WTC11 (cell line): ENCODE results near the gene KCTD3. TPM values are rescaled to one million over a fixed set of nuclear protein-coding genes. Genes with fewer than 3 reads are reported as not detected.

ENCODE experiments used
- ATAC-seq: fragments of 200-7000 bp; cut with Tn5 transposase; 2 replicates; pipeline ENCODE4 v1.10.0; 2021; ENCODE audit warnings: mild to moderate bottlenecking, moderate library complexity
- CTCF ChIA-PET: fragments of 300-600 bp; sonication (Branson Sonifier 250); formaldehyde crosslinking; loops from one replicate; lab custom pipeline; 2021; ENCODE audit warnings: antibody characterized with exemption; lab: Charles Lee
- POLR2A ChIA-PET: fragments of 350-600 bp; sonication (Branson Sonifier 250); formaldehyde crosslinking; loops from one replicate; lab custom pipeline; 2021; ENCODE audit warnings: antibody characterized with exemption; lab: Charles Lee
- DNase-seq: peaks from one replicate; pipeline ENCODE4 v3.0.0; 2021; ENCODE audit warnings: low spot score
- H3K27ac Mint-ChIP-seq: 2 replicates; pipeline ENCODE4 v1.8.0; 2021; ENCODE audit warnings: mixed read lengths
- H3K27me3 Mint-ChIP-seq: 2 replicates; pipeline ENCODE4 v1.8.0; 2021; ENCODE audit warnings: low read depth, mild to moderate bottlenecking, moderate library complexity, mixed read lengths
- H3K36me3 Mint-ChIP-seq: 2 replicates; pipeline ENCODE4 v1.8.0; 2021; ENCODE audit warnings: mixed read lengths
- H3K4me1 Mint-ChIP-seq: 2 replicates; pipeline ENCODE4 v1.8.0; 2022; ENCODE audit warnings: mixed read lengths
- H3K4me3 Mint-ChIP-seq: 2 replicates; pipeline ENCODE4 v1.8.0; 2021; ENCODE audit warnings: mild to moderate bottlenecking, moderate library complexity, mixed read lengths
- H3K9me3 Mint-ChIP-seq: 2 replicates; pipeline ENCODE4 v1.8.0; 2021; ENCODE audit warnings: mixed read lengths
- CBFB ChIP-seq: sonication (generic); formaldehyde crosslinking; IDR thresholded peaks from 2 replicates; pipeline ENCODE4 v1.8.1; 2022; ENCODE audit warnings: mild to moderate bottlenecking, low read depth, missing genetic modification reagents
- EMX1 ChIP-seq: fragments of 250-450 bp; sonication (Bioruptor Pico); IDR thresholded peaks from 2 replicates; pipeline ENCODE4 v1.8.0; 2021; ENCODE audit warnings: mild to moderate bottlenecking
- HMGA2 ChIP-seq: fragments of 250-450 bp; sonication (Bioruptor Pico); IDR thresholded peaks from 2 replicates; pipeline ENCODE4 v1.4.0; 2021; ENCODE audit warnings: mild to moderate bottlenecking, moderate library complexity
- KAT7 ChIP-seq: sonication (generic); formaldehyde crosslinking; IDR thresholded peaks from 2 replicates; pipeline ENCODE4 v1.8.1; 2023; ENCODE audit warnings: missing genetic modification reagents, mild to moderate bottlenecking, borderline replicate concordance
- NFYB ChIP-seq: sonication (generic); formaldehyde crosslinking; conservative IDR thresholded peaks from 2 replicates; pipeline ENCODE4 v1.8.0; 2022; ENCODE audit warnings: low read depth, missing genetic modification reagents
- NR1H2 ChIP-seq: sonication (generic); formaldehyde crosslinking; IDR thresholded peaks from 2 replicates; pipeline ENCODE4 v1.9.0; 2021; ENCODE audit warnings: mild to moderate bottlenecking, moderate library complexity, missing genetic modification reagents
- NR3C1 ChIP-seq: sonication (generic); formaldehyde crosslinking; conservative IDR thresholded peaks from 2 replicates; pipeline ENCODE4 v1.8.1; 2023; ENCODE audit warnings: low read depth, mild to moderate bottlenecking, missing genetic modification reagents
- RELA ChIP-seq: sonication (generic); formaldehyde crosslinking; IDR thresholded peaks from 2 replicates; pipeline ENCODE4 v1.8.1; 2022; ENCODE audit warnings: missing genetic modification reagents, mild to moderate bottlenecking, borderline replicate concordance
- TEAD1 ChIP-seq: sonication (generic); formaldehyde crosslinking; IDR thresholded peaks from 2 replicates; pipeline ENCODE4 v1.8.0; 2022; ENCODE audit warnings: mild to moderate bottlenecking, missing genetic modification reagents
- TEAD4 ChIP-seq: sonication (generic); formaldehyde crosslinking; IDR thresholded peaks from 2 replicates; pipeline ENCODE4 v1.8.0; 2022; ENCODE audit warnings: mild to moderate bottlenecking, missing genetic modification reagents
- TP53 ChIP-seq: sonication (generic); formaldehyde crosslinking; IDR thresholded peaks from 2 replicates; pipeline ENCODE4 v1.8.1; 2023; ENCODE audit warnings: mild to moderate bottlenecking, missing genetic modification reagents
- total RNA-seq: library from RNA; stranded (reverse); gene quantifications from 3 replicates; pipeline ENCODE4 v1.2.3, GENCODE V29; 2021
- TF ChIP-seq, protein P1 (sequence below): fragments of 250-450 bp; sonication (Bioruptor Pico); IDR thresholded peaks from 2 replicates; pipeline ENCODE4 v1.9.0; 2021; ENCODE audit warnings: mild to moderate bottlenecking
- TF ChIP-seq, protein P2 (sequence below): sonication (generic); formaldehyde crosslinking; IDR thresholded peaks from 2 replicates; pipeline ENCODE4 v1.8.1; 2022; ENCODE audit warnings: mild to moderate bottlenecking, missing genetic modification reagents, moderate library complexity, borderline replicate concordance
- TF ChIP-seq, protein P3 (sequence below): sonication (generic); formaldehyde crosslinking; conservative IDR thresholded peaks from 2 replicates; pipeline ENCODE4 v1.8.1; 2023; ENCODE audit warnings: mild to moderate bottlenecking, low read depth, missing genetic modification reagents, moderate library complexity
- TF ChIP-seq, protein P4 (sequence below): fragments of 250-450 bp; sonication (Bioruptor Pico); IDR thresholded peaks from 2 replicates; pipeline ENCODE4 v1.9.0; 2021; ENCODE audit warnings: mild to moderate bottlenecking, borderline replicate concordance
- TF ChIP-seq, protein P5 (sequence below): sonication (generic); formaldehyde crosslinking; IDR thresholded peaks from 2 replicates; pipeline ENCODE4 v1.8.0; 2023; ENCODE audit warnings: mild to moderate bottlenecking, missing genetic modification reagents
- TF ChIP-seq, protein P6 (sequence below): fragments of 250-450 bp; sonication (Bioruptor Pico); IDR thresholded peaks from 2 replicates; pipeline ENCODE4 v1.8.0; 2021; ENCODE audit warnings: mild to moderate bottlenecking
- TF ChIP-seq, protein P7 (sequence below): sonication (generic); formaldehyde crosslinking; IDR thresholded peaks from 2 replicates; pipeline ENCODE4 v1.8.0; 2023; ENCODE audit warnings: missing genetic modification reagents, mild to moderate bottlenecking, borderline replicate concordance
- TF ChIP-seq, protein P8 (sequence below): sonication (generic); formaldehyde crosslinking; conservative IDR thresholded peaks from 2 replicates; pipeline ENCODE4 v1.8.1; 2022; ENCODE audit warnings: mild to moderate bottlenecking, missing genetic modification reagents

Gene KCTD3
- total RNA-seq, 1 experiment from 2014 or later, result 55.6 TPM

DNA sequence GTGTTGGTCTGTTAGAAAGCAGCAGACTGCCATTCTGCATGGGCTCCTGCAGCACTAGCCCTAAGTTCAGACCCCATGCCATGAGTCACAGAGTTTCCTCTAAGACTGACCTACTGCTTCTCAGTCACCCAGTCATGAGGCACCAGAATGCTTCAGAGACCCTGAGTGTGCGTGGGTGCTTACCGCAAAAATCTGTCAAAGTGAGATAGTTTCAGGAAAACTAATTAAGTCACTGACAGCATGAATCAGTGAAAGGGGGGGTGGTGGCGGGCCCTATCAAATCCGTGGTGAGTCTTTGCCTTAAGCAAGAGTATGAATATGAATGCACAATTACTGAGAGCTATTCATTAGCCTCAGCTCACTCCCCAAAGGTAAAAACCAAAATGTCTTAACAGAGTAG, 98.1 kb downstream of the KCTD3 start (continued):
- TF ChIP-seq NFYB (CRISPR knock-in tag) (no peak), RELA (CRISPR knock-in tag) (no peak), NR1H2 (CRISPR knock-in tag) (no peak), NR3C1 (no peak), TEAD1 (CRISPR knock-in tag) (no peak)
- TF ChIP-seq, protein P1, sequence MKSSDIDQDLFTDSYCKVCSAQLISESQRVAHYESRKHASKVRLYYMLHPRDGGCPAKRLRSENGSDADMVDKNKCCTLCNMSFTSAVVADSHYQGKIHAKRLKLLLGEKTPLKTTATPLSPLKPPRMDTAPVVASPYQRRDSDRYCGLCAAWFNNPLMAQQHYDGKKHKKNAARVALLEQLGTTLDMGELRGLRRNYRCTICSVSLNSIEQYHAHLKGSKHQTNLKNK, result no peak
- TF ChIP-seq, protein P2, sequence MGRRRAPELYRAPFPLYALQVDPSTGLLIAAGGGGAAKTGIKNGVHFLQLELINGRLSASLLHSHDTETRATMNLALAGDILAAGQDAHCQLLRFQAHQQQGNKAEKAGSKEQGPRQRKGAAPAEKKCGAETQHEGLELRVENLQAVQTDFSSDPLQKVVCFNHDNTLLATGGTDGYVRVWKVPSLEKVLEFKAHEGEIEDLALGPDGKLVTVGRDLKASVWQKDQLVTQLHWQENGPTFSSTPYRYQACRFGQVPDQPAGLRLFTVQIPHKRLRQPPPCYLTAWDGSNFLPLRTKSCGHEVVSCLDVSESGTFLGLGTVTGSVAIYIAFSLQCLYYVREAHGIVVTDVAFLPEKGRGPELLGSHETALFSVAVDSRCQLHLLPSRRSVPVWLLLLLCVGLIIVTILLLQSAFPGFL, result no peak
- TF ChIP-seq, protein P3, sequence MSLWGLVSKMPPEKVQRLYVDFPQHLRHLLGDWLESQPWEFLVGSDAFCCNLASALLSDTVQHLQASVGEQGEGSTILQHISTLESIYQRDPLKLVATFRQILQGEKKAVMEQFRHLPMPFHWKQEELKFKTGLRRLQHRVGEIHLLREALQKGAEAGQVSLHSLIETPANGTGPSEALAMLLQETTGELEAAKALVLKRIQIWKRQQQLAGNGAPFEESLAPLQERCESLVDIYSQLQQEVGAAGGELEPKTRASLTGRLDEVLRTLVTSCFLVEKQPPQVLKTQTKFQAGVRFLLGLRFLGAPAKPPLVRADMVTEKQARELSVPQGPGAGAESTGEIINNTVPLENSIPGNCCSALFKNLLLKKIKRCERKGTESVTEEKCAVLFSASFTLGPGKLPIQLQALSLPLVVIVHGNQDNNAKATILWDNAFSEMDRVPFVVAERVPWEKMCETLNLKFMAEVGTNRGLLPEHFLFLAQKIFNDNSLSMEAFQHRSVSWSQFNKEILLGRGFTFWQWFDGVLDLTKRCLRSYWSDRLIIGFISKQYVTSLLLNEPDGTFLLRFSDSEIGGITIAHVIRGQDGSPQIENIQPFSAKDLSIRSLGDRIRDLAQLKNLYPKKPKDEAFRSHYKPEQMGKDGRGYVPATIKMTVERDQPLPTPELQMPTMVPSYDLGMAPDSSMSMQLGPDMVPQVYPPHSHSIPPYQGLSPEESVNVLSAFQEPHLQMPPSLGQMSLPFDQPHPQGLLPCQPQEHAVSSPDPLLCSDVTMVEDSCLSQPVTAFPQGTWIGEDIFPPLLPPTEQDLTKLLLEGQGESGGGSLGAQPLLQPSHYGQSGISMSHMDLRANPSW (CRISPR knock-in tag), result no peak
- TF ChIP-seq, all 79 proteins: peak for 0

DNA sequence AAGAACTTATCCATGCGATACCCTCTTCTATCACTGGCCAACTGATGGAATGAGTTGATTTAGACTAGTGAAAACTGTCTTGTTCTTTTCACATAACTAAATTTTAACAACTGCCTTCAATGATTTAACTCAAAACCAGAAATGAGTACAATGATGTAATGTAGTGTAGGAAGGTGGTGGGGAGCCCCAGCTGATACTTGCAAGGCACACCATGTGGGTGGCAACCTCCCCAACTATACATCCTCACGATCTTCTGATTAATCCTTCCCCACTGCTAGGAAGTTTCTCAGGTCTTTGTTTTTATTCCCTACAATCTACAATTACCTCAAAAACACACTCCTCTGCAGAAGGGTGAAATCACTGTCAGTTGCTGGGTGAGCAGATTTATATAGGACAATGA, 100.7 kb downstream of the KCTD3 start:
- ChIA-PET CTCF (no interaction called here), POLR2A (no interaction called here)
- ATAC-seq, result no peak
- Mint-ChIP-seq H3K4me3 (no peak overlapping the region), H3K4me1 (peaks cover 67% of the 10 kb centered on the region), H3K27ac (no peak overlapping the region), H3K27me3 (no peaks in the 10 kb centered on the region), H3K9me3 (no peaks in the 10 kb centered on the region), H3K36me3 (no peaks in the 10 kb centered on the region)
- DNase-seq, result no peak
- TF ChIP-seq, protein P4, sequence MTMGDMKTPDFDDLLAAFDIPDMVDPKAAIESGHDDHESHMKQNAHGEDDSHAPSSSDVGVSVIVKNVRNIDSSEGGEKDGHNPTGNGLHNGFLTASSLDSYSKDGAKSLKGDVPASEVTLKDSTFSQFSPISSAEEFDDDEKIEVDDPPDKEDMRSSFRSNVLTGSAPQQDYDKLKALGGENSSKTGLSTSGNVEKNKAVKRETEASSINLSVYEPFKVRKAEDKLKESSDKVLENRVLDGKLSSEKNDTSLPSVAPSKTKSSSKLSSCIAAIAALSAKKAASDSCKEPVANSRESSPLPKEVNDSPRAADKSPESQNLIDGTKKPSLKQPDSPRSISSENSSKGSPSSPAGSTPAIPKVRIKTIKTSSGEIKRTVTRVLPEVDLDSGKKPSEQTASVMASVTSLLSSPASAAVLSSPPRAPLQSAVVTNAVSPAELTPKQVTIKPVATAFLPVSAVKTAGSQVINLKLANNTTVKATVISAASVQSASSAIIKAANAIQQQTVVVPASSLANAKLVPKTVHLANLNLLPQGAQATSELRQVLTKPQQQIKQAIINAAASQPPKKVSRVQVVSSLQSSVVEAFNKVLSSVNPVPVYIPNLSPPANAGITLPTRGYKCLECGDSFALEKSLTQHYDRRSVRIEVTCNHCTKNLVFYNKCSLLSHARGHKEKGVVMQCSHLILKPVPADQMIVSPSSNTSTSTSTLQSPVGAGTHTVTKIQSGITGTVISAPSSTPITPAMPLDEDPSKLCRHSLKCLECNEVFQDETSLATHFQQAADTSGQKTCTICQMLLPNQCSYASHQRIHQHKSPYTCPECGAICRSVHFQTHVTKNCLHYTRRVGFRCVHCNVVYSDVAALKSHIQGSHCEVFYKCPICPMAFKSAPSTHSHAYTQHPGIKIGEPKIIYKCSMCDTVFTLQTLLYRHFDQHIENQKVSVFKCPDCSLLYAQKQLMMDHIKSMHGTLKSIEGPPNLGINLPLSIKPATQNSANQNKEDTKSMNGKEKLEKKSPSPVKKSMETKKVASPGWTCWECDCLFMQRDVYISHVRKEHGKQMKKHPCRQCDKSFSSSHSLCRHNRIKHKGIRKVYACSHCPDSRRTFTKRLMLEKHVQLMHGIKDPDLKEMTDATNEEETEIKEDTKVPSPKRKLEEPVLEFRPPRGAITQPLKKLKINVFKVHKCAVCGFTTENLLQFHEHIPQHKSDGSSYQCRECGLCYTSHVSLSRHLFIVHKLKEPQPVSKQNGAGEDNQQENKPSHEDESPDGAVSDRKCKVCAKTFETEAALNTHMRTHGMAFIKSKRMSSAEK (CRISPR knock-in tag), result no peak
- TF ChIP-seq, protein P5, sequence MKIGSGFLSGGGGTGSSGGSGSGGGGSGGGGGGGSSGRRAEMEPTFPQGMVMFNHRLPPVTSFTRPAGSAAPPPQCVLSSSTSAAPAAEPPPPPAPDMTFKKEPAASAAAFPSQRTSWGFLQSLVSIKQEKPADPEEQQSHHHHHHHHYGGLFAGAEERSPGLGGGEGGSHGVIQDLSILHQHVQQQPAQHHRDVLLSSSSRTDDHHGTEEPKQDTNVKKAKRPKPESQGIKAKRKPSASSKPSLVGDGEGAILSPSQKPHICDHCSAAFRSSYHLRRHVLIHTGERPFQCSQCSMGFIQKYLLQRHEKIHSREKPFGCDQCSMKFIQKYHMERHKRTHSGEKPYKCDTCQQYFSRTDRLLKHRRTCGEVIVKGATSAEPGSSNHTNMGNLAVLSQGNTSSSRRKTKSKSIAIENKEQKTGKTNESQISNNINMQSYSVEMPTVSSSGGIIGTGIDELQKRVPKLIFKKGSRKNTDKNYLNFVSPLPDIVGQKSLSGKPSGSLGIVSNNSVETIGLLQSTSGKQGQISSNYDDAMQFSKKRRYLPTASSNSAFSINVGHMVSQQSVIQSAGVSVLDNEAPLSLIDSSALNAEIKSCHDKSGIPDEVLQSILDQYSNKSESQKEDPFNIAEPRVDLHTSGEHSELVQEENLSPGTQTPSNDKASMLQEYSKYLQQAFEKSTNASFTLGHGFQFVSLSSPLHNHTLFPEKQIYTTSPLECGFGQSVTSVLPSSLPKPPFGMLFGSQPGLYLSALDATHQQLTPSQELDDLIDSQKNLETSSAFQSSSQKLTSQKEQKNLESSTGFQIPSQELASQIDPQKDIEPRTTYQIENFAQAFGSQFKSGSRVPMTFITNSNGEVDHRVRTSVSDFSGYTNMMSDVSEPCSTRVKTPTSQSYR (CRISPR knock-in tag), result no peak
- TF ChIP-seq TEAD4 (CRISPR knock-in tag), result no peak
- TF ChIP-seq HMGA2 (CRISPR knock-in tag), result no peak
- TF ChIP-seq, protein P6, sequence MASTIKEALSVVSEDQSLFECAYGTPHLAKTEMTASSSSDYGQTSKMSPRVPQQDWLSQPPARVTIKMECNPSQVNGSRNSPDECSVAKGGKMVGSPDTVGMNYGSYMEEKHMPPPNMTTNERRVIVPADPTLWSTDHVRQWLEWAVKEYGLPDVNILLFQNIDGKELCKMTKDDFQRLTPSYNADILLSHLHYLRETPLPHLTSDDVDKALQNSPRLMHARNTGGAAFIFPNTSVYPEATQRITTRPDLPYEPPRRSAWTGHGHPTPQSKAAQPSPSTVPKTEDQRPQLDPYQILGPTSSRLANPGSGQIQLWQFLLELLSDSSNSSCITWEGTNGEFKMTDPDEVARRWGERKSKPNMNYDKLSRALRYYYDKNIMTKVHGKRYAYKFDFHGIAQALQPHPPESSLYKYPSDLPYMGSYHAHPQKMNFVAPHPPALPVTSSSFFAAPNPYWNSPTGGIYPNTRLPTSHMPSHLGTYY (CRISPR knock-in tag), result no peak
- TF ChIP-seq, protein P7, sequence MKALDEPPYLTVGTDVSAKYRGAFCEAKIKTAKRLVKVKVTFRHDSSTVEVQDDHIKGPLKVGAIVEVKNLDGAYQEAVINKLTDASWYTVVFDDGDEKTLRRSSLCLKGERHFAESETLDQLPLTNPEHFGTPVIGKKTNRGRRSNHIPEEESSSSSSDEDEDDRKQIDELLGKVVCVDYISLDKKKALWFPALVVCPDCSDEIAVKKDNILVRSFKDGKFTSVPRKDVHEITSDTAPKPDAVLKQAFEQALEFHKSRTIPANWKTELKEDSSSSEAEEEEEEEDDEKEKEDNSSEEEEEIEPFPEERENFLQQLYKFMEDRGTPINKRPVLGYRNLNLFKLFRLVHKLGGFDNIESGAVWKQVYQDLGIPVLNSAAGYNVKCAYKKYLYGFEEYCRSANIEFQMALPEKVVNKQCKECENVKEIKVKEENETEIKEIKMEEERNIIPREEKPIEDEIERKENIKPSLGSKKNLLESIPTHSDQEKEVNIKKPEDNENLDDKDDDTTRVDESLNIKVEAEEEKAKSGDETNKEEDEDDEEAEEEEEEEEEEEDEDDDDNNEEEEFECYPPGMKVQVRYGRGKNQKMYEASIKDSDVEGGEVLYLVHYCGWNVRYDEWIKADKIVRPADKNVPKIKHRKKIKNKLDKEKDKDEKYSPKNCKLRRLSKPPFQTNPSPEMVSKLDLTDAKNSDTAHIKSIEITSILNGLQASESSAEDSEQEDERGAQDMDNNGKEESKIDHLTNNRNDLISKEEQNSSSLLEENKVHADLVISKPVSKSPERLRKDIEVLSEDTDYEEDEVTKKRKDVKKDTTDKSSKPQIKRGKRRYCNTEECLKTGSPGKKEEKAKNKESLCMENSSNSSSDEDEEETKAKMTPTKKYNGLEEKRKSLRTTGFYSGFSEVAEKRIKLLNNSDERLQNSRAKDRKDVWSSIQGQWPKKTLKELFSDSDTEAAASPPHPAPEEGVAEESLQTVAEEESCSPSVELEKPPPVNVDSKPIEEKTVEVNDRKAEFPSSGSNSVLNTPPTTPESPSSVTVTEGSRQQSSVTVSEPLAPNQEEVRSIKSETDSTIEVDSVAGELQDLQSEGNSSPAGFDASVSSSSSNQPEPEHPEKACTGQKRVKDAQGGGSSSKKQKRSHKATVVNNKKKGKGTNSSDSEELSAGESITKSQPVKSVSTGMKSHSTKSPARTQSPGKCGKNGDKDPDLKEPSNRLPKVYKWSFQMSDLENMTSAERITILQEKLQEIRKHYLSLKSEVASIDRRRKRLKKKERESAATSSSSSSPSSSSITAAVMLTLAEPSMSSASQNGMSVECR (CRISPR knock-in tag), result no peak
- no peak for TF ChIP-seq TP53 (CRISPR knock-in tag)
- no peak for TF ChIP-seq EMX1 (CRISPR knock-in tag)
- TF ChIP-seq, protein P8, sequence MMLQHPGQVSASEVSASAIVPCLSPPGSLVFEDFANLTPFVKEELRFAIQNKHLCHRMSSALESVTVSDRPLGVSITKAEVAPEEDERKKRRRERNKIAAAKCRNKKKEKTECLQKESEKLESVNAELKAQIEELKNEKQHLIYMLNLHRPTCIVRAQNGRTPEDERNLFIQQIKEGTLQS (CRISPR knock-in tag), result no peak
- no peak for TF ChIP-seq CBFB (CRISPR knock-in tag)
- no peak for TF ChIP-seq NR3C1
- TF ChIP-seq KAT7 (CRISPR knock-in tag), result no peak
